SK-N-SH treated with all-trans-retinoic acid at 6 μM for 48 hours (cell line): ENCODE results near the gene NUTM2A.
"Not testable (repeated sequence)": the region's sequence is repeated elsewhere in the genome, so short reads cannot be mapped to it uniquely, and the experiment has no call there.

Source experiments
- CREB5 ChIP-seq: fragments of 250-450 bp; sonication (Bioruptor Pico); IDR thresholded peaks from 2 replicates; pipeline ENCODE4 v1.5.1; 2020; ENCODE audit warnings: low read depth, mild to moderate bottlenecking, moderate library complexity
- ESRRG ChIP-seq: fragments of 250-450 bp; sonication (Bioruptor Pico); IDR thresholded peaks from 2 replicates; pipeline ENCODE4 v1.6.1; 2021; ENCODE audit warnings: mild to moderate bottlenecking
- ISL1 ChIP-seq: fragments of 250-450 bp; sonication (Bioruptor Pico); IDR thresholded peaks from 2 replicates; pipeline ENCODE4 v2.1.2; 2022; ENCODE audit warnings: mild to moderate bottlenecking, moderate library complexity
- PATZ1 ChIP-seq: fragments of 250-450 bp; sonication (Bioruptor Pico); IDR thresholded peaks from 2 replicates; pipeline ENCODE4 v1.8.0; 2020; ENCODE audit warnings: mild to moderate bottlenecking, moderate library complexity, borderline replicate concordance
- TOX ChIP-seq: fragments of 250-450 bp; sonication (Bioruptor Pico); IDR thresholded peaks from 2 replicates; pipeline ENCODE4 v1.8.0; 2021; ENCODE audit warnings: mild to moderate bottlenecking, moderate library complexity, borderline replicate concordance
- ZNF565 ChIP-seq: fragments of 450-650 bp; formaldehyde crosslinking; conservative IDR thresholded peaks from 2 replicates; pipeline ENCODE4 v1.5.0; 2020; ENCODE audit warnings: low read depth, mild to moderate bottlenecking, moderate library complexity

GRCh38 chr10:87184421-87184820, 40.8 kb upstream of the NUTM2A start:
- TF ChIP-seq PATZ1, TOX, ZNF565, CREB5, ESRRG, ISL1 (CRISPR knock-in tag): not testable (repeated sequence)
